ENCODE results near the gene CENATAC.

- TF ChIP-seq EZH2 (IDR thresholded peaks at IDR 0.05; ENCODE audit: low read depth), result no peak
- TF ChIP-seq, protein P1, sequence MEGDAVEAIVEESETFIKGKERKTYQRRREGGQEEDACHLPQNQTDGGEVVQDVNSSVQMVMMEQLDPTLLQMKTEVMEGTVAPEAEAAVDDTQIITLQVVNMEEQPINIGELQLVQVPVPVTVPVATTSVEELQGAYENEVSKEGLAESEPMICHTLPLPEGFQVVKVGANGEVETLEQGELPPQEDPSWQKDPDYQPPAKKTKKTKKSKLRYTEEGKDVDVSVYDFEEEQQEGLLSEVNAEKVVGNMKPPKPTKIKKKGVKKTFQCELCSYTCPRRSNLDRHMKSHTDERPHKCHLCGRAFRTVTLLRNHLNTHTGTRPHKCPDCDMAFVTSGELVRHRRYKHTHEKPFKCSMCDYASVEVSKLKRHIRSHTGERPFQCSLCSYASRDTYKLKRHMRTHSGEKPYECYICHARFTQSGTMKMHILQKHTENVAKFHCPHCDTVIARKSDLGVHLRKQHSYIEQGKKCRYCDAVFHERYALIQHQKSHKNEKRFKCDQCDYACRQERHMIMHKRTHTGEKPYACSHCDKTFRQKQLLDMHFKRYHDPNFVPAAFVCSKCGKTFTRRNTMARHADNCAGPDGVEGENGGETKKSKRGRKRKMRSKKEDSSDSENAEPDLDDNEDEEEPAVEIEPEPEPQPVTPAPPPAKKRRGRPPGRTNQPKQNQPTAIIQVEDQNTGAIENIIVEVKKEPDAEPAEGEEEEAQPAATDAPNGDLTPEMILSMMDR (conservative IDR thresholded peaks at IDR 0.05), result no peak
These were observed 415 bp downstream of the CENATAC start for GRCh38 chr11:118998388-118998717.

All from PC-9 (cell line).